Measurements from ENCODE around the gene GTSF1L.

- TF ChIP-seq CBX8 (IDR thresholded peaks at IDR 0.05) (no peak), MAFK (IDR thresholded peaks at IDR 0.05; ENCODE audit: partially characterized antibody) (no peak), POLR2A (IDR thresholded peaks at IDR 0.05; ENCODE audit: low read length) (no peak), RARB (CRISPR knock-in tag; IDR thresholded peaks at IDR 0.05) (no peak)
These were observed 26.7 kb downstream of the GTSF1L start for GRCh38 chr20:43699941-43700565.

Data from A549 (cell line).